Measurements from ENCODE around the gene RNF224. TPM values are rescaled to one million over a fixed set of nuclear protein-coding genes. Genes with fewer than 3 reads are reported as not detected.

The RNF224 gene
- polyA plus RNA-seq, 1 donor (not counting 4 experiments of a cell fraction or from before 2014, with no cell fraction given): not detected

DNA sequence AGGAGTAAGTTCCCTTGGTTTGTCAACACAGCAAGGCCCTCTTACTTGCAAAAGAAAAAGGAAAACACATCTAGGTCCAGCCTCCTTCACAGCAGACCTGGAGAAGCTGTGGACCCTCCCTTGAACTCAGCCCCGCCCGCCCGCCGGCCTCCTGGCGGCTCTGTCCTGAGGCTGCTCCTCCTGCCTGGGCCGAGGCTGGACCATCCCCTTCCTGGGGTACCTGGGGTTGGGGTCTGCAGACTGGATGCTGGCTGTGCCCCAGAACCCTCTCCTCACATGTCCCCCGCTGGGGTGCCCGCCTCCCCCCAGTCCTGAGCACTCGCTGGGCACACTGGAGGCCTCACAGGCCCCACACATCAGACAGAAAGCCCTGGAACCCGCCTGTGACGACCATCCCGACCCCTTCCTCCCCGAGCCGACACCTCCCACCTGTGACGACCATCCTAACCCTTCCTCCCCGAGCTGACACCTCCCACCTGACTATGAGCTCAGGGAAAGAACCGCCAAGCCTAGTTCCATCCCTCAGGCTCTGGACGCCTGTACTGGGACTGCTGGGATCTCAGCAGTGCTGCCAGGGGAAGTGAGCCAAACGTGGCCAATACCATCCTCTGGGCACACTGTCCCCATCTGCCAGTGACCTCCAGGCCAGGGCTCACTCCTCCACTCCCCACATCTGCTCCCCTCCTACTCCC, 48.2 kb upstream of the RNF224 start:
- Histone ChIP-seq H3K9me1 (ENCODE audit: control insufficient read depth, extremely low read depth, insufficient read depth, low read length) (no peaks in the 10 kb centered on the region), H3K4me3 (ENCODE audit: control insufficient read depth in 2 of 3, extremely low read depth in 1 of 3, insufficient read depth in 2 of 3, low read depth in 1 of 3, low read length in 3 of 3) (no peak overlapping the region), H4K20me1 (ENCODE audit: control insufficient read depth, extremely low read depth, insufficient read depth, low read length) (peaks cover 9% of the 10 kb centered on the region), H3K79me2 (ENCODE audit: control insufficient read depth, insufficient read depth, low read length) (no peaks in the 10 kb centered on the region), H3K9ac (ENCODE audit: control insufficient read depth, extremely low read depth, insufficient read depth, low read length) (no peak overlapping the region), H3K4me2 (ENCODE audit: control insufficient read depth, extremely low read depth, insufficient read depth, low read depth, low read length) (no peak overlapping the region), H3K4me1 (ENCODE audit: control insufficient read depth, extremely low read depth, insufficient read depth, low read length) (no peaks in the 10 kb centered on the region), H3K27ac (ENCODE audit: control insufficient read depth, insufficient read depth, low read length) (no peak overlapping the region), H3K27me3 (ENCODE audit: control insufficient read depth, extremely low read depth, insufficient read depth, low read length) (peaks cover 15% of the 10 kb centered on the region), H3K36me3 (ENCODE audit: control insufficient read depth in 2 of 2, extremely low read depth in 1 of 2, insufficient read depth in 2 of 2, low read length in 2 of 2) (peaks cover 12 to 17% of the 10 kb centered on the region in 2 experiments), H2AFZ (ENCODE audit: control insufficient read depth, low read length) (no peak overlapping the region), H3K9me3 (ENCODE audit: control insufficient read depth, low read depth, low read length) (no peaks in the 10 kb centered on the region)
- DNase-seq (ENCODE audit: low read depth, low spot score): no peak
- dilution Hi-C loops (cut with MboI; ENCODE audit: extremely low pct_ligation_motif_present, low sequenced_read_pairs): no loop called here
- no peak for TF ChIP-seq EZH2 (IDR thresholded peaks at IDR 0.05; ENCODE audit: low read length)
- TF ChIP-seq, protein P1, sequence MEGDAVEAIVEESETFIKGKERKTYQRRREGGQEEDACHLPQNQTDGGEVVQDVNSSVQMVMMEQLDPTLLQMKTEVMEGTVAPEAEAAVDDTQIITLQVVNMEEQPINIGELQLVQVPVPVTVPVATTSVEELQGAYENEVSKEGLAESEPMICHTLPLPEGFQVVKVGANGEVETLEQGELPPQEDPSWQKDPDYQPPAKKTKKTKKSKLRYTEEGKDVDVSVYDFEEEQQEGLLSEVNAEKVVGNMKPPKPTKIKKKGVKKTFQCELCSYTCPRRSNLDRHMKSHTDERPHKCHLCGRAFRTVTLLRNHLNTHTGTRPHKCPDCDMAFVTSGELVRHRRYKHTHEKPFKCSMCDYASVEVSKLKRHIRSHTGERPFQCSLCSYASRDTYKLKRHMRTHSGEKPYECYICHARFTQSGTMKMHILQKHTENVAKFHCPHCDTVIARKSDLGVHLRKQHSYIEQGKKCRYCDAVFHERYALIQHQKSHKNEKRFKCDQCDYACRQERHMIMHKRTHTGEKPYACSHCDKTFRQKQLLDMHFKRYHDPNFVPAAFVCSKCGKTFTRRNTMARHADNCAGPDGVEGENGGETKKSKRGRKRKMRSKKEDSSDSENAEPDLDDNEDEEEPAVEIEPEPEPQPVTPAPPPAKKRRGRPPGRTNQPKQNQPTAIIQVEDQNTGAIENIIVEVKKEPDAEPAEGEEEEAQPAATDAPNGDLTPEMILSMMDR (optimal IDR thresholded peaks at IDR 0.05 in 1 of 3, IDR thresholded peaks at IDR 0.05 in 1 of 3, conservative IDR thresholded peaks at IDR 0.05 in 1 of 3; ENCODE audit: extremely low read depth in 1 of 3, insufficient read depth in 2 of 3, low read length in 3 of 3): no peak
- no peak for FAIRE-seq

DNA sequence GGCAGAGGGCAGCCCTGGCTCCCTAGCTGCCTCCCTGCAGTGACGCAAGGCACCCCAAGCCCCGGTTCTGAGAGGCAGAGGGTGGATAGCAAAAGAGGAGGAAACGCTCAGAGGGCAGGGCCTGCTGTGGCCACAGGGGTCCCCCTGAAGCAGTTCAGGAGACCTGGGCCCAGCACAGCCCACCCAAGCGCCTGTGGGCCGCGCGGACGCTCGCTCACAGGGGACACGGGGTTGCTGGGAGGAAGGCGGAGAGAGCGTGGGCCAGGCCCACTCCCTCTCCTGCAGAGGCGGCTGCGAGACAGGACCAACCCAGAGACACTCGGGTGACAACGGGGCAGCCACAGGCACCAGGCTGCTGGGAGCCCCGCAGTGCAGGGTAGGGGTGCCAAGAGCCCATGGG, 47.5 kb upstream of the RNF224 start:
- Histone ChIP-seq H3K36me3 (ENCODE audit: control insufficient read depth in 2 of 2, extremely low read depth in 1 of 2, insufficient read depth in 2 of 2, low read length in 2 of 2) (peaks cover 14 to 17% of the 10 kb centered on the region in 2 experiments), H3K27me3 (ENCODE audit: control insufficient read depth, extremely low read depth, insufficient read depth, low read length) (peaks cover 9% of the 10 kb centered on the region), H2AFZ (ENCODE audit: control insufficient read depth, low read length) (no peak overlapping the region), H3K4me2 (ENCODE audit: control insufficient read depth, extremely low read depth, insufficient read depth, low read depth, low read length) (no peak overlapping the region), H3K9ac (ENCODE audit: control insufficient read depth, extremely low read depth, insufficient read depth, low read length) (no peak overlapping the region), H3K4me1 (ENCODE audit: control insufficient read depth, extremely low read depth, insufficient read depth, low read length) (no peaks in the 10 kb centered on the region), H3K4me3 (ENCODE audit: control insufficient read depth in 2 of 3, extremely low read depth in 1 of 3, insufficient read depth in 2 of 3, low read depth in 1 of 3, low read length in 3 of 3) (no peak overlapping the region), H3K27ac (ENCODE audit: control insufficient read depth, insufficient read depth, low read length) (no peak overlapping the region), H3K9me3 (ENCODE audit: control insufficient read depth, low read depth, low read length) (no peaks in the 10 kb centered on the region), H3K9me1 (ENCODE audit: control insufficient read depth, extremely low read depth, insufficient read depth, low read length) (no peaks in the 10 kb centered on the region), H4K20me1 (ENCODE audit: control insufficient read depth, extremely low read depth, insufficient read depth, low read length) (peaks cover 5% of the 10 kb centered on the region), H3K79me2 (ENCODE audit: control insufficient read depth, insufficient read depth, low read length) (no peaks in the 10 kb centered on the region)
- no peak for FAIRE-seq
- dilution Hi-C loops (cut with MboI; ENCODE audit: extremely low pct_ligation_motif_present, low sequenced_read_pairs): no loop called here
- TF ChIP-seq, protein P1 (optimal IDR thresholded peaks at IDR 0.05 in 1 of 3, IDR thresholded peaks at IDR 0.05 in 1 of 3, conservative IDR thresholded peaks at IDR 0.05 in 1 of 3; ENCODE audit: extremely low read depth in 1 of 3, insufficient read depth in 2 of 3, low read length in 3 of 3): no peak
- no peak for TF ChIP-seq EZH2 (IDR thresholded peaks at IDR 0.05; ENCODE audit: low read length)
- no peak for DNase-seq (ENCODE audit: low read depth, low spot score)
